GM18502 (cell line): Measurements from ENCODE around the gene TNFRSF4.
"Not testable (repeated sequence)": the region's sequence is repeated elsewhere in the genome, so short reads cannot be mapped to it uniquely, and the experiment has no call there.

ENCODE experiments used
- ATAC-seq: cut with Tn5 transposase; IDR thresholded peaks from one replicate; pipeline ENCODE4 v1.9.1; 2021; ENCODE audit warnings: mild to moderate bottlenecking; ENCODE audit not compliant: unreplicated experiment, poor library complexity

TNFRSF4 gene

DNA sequence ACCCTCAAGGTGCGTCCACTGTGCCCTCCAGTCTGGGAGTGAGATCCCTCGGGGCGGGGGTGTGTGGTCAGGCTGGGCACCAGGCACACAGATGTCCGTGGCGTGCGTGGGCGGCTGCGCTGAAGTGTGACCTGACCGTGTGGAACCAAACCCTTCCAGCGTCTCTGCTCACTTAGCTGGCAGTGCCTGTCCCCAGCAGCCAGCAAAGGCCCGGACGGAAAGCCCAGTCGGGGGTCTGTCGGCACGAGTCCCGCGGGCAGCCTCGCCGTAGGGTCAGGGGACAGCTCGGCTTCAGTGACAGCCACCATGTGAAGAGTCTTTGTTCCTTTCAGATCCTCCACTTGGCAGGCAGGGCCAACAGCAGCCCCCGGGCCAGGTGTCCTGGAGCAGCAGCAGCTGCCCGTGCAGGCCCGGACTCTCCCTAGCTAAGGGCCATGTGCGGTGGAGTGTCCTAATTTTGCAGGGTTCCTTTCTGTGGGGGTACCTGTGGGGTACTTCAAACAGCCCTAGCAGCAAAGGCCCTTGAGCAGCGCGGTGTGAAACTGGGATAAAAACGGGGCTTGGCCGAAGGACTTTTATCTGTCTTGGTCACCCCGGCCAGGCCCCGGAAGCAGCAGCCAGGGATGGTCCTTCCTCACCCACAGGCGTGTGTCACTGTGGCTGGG, 28.7 kb downstream of the TNFRSF4 start:
- ATAC-seq = no peak

DNA sequence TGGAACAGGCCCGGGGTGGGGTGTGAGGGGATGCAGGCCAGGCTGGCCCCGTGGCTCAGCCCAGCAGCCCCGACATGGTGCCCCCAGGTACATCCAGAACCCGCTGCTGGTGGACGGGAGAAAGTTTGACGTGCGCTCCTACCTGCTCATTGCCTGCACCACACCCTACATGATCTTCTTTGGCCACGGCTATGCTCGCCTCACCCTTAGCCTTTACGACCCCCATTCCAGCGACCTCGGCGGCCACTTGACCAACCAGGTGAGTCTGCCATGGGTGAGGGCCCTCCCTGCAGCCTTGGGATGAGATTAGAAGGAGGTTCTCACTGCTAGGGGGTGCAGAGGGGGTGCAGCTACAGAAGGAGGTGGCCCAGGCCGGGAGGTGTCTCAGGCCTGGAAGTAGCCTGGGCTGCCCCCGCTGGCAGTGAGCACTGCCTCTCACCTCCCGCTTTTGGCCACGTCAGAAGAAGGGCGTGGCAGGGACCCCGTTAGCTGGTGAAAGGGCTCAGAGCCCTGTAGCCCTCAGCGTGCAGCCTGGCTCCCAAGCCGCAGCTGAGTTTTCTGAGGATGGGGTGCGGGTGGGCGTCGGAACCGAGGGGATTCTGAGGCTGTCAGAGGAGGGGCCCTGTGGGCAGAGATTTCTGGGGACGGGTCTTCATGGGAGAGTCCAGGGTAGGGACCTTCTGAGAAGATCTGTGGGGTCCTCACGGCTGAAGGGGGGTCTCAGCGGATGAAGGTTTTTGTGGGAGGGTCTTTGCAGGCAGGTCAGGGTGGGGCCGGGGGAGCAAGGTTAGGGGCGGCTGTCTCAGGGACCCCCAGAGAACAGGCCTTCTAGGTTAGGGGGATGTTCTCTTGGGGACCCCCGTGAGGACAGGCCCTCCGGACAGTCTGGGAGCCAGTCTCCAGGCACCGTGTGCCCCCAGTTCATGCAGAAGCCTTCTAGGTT, 29.8 kb downstream of the TNFRSF4 start:
- no peak for ATAC-seq

GRCh38 chr1:1183221-1183747, 30.7 kb downstream of the TNFRSF4 start:
- no peak for ATAC-seq

DNA sequence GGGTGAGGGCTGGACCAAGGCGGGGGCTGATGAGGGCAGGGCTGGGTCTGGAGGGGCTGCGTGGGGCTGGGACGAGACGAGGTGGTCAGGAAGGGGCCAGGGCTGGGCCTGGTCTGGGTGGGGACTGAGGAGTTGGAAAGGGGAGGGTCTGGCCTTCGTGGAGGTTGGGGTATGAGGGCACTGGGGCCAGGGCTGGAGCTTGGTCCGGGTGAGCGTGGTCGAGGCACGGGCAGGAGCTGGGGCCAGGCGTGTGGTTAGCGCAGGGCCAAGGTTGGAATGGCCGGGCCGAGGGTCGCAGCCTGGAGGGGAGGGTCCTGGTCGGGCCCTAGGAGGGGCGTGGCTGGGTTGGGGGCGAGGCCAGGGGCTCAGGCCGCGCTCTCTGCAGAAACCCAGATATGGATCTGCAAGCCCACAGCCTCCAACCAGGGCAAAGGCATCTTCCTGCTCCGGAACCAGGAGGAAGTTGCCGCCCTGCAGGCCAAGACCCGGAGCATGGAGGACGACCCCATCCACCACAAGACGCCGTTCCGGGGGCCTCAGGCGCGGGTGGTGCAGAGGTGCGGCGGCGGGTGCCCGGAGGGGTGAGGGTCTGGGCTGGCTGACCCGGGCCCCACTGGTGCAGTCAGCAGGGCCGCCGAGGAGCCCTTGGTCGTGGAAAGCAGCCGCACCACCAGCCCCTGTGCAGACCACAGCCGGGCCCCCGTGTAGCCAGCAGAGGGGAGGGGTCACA, 31.3 kb downstream of the TNFRSF4 start:
- ATAC-seq = no peak

GRCh38 chr1:1181938-1182410, 32.0 kb downstream of the TNFRSF4 start:
- ATAC-seq = no peak

DNA sequence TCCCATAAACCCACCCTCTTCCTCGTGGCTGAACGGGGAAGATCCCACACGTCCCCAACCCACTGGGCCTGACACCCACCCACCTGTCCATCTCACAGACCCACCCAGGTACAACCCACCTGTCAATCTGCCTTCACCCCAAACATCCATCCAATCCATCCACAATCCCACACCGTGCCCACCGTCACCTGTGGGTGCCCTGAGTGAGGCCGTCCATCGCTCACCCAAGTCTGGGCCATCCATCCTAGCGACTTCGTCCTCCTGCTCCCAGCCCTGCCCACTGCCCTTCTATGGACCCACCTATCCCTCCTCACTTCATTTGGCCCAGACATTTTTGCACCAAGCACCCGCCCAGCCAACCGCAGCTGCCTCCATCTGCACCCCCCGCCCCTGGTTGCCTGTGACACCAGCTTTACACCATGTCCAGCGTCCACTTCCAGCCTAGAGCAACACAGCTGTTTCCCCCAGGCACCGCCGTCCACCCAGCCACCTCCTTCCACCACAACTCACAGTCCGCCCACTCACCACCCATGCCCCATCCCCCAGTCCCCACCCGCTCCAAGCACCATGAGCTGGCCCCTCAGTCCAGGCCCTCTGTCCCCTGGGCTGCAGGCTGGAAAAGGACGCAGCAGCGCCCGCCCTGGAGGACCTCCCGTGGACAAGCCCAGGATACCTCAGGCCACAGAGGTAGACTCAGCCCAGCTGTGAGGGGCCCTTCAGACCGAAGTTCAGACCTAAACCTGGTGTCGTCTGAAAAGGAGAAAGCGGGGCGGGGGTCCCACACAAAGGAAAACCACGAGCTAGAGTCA, 32.6 kb downstream of the TNFRSF4 start:
- ATAC-seq = no peak

DNA sequence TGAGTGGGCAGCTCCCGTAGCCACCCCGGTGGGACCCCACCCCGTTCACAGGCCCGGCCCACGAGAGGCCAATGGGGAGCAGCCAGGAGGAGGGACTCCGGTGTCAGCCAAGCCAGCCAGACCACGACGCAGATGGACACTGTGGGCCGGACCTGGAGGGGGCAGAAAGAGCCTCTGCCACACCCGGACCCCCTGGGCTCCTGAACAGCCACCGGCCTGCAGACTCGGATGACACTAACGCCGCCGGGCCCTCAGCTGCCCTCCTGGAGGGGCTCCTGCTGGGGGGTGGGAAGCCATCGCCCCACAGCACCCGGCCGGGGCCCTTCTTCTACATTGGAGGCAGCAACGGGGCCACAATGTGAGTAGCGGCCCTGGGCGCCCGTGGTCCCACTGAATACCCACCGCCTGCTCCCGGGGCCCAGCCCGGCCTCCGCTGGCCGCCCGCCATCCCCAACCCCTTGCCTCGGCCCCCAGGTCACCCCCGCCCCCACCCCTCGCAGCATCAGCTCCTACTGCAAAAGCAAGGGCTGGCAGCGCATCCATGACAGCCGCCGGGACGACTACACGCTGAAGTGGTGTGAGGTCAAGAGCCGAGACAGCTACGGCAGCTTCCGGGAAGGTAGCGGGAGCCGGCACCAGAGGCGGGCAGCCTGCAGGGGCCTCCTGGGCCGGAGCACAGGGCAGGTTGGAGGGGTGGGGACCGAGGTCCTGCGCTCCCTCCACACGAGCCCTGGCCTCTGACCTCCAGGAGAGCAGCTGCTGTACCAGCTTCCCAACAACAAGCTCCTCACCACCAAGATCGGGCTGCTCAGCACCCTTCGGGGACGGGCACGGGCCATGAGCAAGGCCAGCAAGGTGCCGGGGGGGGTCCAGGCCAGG, 33.7 kb downstream of the TNFRSF4 start:
- no peak for ATAC-seq

- ATAC-seq = no peak
These were observed 34.5 kb downstream of the TNFRSF4 start for GRCh38 chr1:1179346-1179982.

DNA sequence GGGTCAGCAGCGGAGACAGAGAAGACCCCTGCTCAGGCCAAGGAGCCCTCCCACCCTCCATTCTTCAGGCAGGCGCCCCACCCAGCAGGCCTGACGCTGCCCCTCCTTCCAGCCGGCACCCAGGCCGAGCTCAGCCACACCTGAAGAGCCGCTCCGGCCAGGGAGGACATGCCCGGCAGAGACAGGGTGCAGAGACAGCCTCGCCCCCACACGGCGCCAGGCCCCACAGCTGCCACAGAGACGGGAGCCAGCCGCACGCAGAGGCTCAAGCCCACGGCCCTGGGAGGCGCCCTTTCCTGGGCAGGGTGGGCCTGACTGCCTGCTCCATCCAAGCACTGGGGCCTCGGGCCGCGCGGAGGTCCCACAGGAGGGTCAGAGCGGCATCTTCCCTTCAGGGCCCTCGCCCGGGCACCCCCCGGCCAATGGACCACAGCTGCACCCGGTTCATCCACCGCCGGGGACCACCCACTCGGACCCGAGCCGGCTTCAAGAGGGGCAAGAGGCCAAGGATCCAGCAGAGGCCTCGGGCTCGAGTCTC, 35.1 kb downstream of the TNFRSF4 start:
- no peak for ATAC-seq

DNA sequence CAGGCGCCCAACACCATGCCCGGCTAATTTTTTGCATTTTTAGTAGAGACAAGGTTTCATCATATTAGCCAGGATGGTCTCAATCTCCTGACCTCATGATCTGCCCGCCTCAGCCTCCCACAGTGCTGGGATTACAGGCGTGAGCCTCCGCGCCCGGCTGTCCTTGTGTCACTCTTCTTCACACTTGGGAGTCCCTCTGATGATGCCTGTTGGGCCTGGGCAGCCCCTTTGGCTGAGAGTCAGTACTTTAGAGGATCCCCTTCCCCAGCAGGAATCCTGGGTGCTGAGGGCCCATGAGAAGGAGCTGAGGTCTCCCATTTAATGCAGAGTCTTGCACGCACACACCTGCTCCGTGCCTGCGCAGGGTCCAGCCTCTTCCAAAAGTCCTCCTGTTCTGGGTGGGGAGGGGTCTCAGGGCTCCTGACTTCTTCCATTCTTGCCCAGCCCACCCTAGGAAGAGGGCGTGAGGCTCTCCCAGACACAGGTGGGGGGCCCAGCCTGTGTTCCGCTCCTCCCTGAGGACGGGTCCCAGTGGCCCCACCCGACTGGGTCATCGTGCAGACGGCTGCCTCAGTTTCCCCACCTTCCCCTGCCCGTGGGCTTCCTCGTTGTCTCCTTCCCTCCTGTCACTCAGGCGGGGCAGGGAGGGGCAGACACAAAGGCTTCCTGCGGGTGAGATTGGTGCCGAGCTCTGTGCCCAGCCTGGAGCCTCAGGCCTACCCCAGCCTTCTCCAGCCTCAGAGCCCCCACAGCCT, 36.3 kb downstream of the TNFRSF4 start:
- ATAC-seq = no peak

- no peak for ATAC-seq
These were observed 37.0 kb downstream of the TNFRSF4 start for GRCh38 chr1:1176931-1177330.

GRCh38 chr1:1176063-1176761, 37.7 kb downstream of the TNFRSF4 start:
- ATAC-seq = not testable (repeated sequence)

DNA sequence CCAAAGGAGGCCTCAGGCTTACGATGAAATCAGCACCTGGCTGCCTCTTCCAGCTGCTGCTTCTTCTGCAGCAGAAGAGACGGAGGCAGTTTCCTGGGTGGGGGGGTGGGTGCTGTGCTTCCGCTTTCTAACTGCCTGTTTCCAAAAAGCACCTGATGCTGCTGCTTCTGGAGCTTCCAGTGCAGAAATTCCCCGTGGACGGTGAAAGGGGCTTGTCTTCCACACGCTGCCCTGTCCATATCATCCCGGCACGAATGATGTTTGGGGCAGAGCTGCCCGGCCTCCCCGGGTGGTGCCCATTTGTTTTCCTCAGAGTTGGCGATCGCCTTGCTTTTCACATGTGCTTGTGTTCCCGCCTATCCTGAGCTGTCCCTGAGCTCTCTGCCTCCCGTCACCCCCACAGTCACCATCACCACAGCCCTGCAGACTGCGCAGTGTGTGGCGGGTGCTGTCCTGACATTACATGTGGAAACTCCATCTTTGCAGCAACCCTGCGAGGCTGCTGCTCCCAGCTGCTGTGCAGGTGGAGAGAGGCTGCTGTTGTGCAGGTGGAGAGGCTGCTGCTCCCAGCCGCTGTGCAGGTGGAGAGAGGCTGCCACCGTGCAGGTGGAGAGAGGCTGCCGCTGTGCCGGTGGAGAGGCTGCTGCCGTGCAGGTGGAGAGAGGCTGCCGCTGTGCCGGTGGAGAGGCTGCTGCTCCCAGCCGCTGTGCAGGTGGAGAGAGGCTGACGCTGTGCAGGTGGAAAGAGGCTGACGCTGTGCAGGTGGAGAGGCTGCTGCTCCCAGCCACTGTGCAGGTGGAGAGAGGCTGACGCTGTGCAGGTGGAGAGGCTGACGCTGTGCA, 38.5 kb downstream of the TNFRSF4 start:
- ATAC-seq = no peak

GRCh38 chr1:1173793-1174415, 40.0 kb downstream of the TNFRSF4 start, which contains the start of gene TTLL10:
TSS of gene TTLL10 (plus strand) at chr1:1173880. CDS start at chr1:1179216, 5,336 bp downstream.
- ATAC-seq = no peak

GRCh38 chr1:1173061-1173792, 40.7 kb downstream of the TNFRSF4 start:
- no peak for ATAC-seq
